Mesenchymal stem cell (in vitro differentiated cells and primary cell): Measurements from ENCODE around the gene ADAM8.
A peak's percentile ranks its signal among the peaks of the same experiment; 100 is the strongest.

Experiments
- DNase-seq: peaks from one replicate; pipeline ENCODE4 v3.0.0-alpha.2; 2013
- H2AFZ ChIP-seq: one replicate; pipeline ENCODE4 v1.6.1; 2013; ENCODE audit warnings: low read depth, mild to moderate bottlenecking, control low read depth, inconsistent platforms, low read length, moderate library complexity
- H2AK5ac ChIP-seq: 2 replicates; pipeline ENCODE4 v1.6.1; 2013; ENCODE audit warnings: low read length, moderate library complexity, mild to moderate bottlenecking, inconsistent platforms; ENCODE audit not compliant: severe bottlenecking
- H2BK120ac ChIP-seq: one replicate; pipeline ENCODE4 v1.6.1; 2013; ENCODE audit warnings: low read depth, mild to moderate bottlenecking, inconsistent platforms, low read length, moderate library complexity
- H2BK12ac ChIP-seq, 2 experiments: one replicate each; pipeline ENCODE4 v1.6.1; 2013; ENCODE audit warnings: inconsistent platforms in 2 of 2, low read length in 2 of 2, mild to moderate bottlenecking in 2 of 2, moderate library complexity in 2 of 2, control low read depth in 1 of 2
- H2BK15ac ChIP-seq: one replicate; pipeline ENCODE4 v1.6.1; 2013; ENCODE audit warnings: mild to moderate bottlenecking, low read depth, inconsistent platforms; ENCODE audit not compliant: poor library complexity, severe bottlenecking
- H2BK5ac ChIP-seq: 2 replicates; pipeline ENCODE4 v1.6.1; 2013; ENCODE audit warnings: low read depth, mild to moderate bottlenecking, low read length, control low read depth, inconsistent platforms; ENCODE audit not compliant: poor library complexity, severe bottlenecking
- H3K14ac ChIP-seq, 2 experiments: one replicate each; pipeline ENCODE4 v1.6.1; 2013; ENCODE audit warnings: inconsistent platforms in 2 of 2, low read length in 2 of 2, control low read depth in 1 of 2, mild to moderate bottlenecking in 1 of 2, moderate library complexity in 1 of 2
- H3K18ac ChIP-seq, 2 experiments: one replicate each; pipeline ENCODE4 v1.6.1; 2013; ENCODE audit warnings: inconsistent platforms in 2 of 2, low read length in 2 of 2, control low read depth in 1 of 2, low read depth in 1 of 2, mild to moderate bottlenecking in 1 of 2
- H3K23ac ChIP-seq, 2 experiments: one replicate each; pipeline ENCODE4 v1.6.1; 2013; ENCODE audit warnings: inconsistent platforms in 2 of 2, low read length in 2 of 2, mild to moderate bottlenecking in 2 of 2, moderate library complexity in 2 of 2, control low read depth in 1 of 2
- H3K27ac ChIP-seq: 2 replicates; pipeline ENCODE4 v1.5.1; 2013; ENCODE audit warnings: mild to moderate bottlenecking, moderate library complexity, low read length, control low read depth, inconsistent platforms; ENCODE audit not compliant: poor library complexity, severe bottlenecking
- H3K27me3 ChIP-seq, 2 experiments: 2 replicates each; pipeline versions ENCODE4 v1.6.1 to v1.7.0; 2013; ENCODE audit warnings: low read length in 2 of 2, mild to moderate bottlenecking in 2 of 2, moderate library complexity in 2 of 2, control low read depth in 1 of 2, inconsistent platforms in 1 of 2; ENCODE audit not compliant: control insufficient read depth in 1 of 2, insufficient read depth in 1 of 2
- H3K36me3 ChIP-seq, 2 experiments: 2 replicates each; pipeline versions ENCODE4 v1.6.1 to v1.7.0; 2013; ENCODE audit warnings: low read length in 2 of 2, control low read depth in 1 of 2, inconsistent platforms in 1 of 2, low read depth in 1 of 2, mild to moderate bottlenecking in 1 of 2; ENCODE audit not compliant: insufficient read depth in 2 of 2, control insufficient read depth in 1 of 2
- H3K4ac ChIP-seq, 2 experiments: one replicate each; pipeline ENCODE4 v1.6.1; 2013; ENCODE audit warnings: inconsistent platforms in 2 of 2, low read length in 2 of 2, mild to moderate bottlenecking in 2 of 2, moderate library complexity in 2 of 2, control low read depth in 1 of 2, low read depth in 1 of 2
- H3K4me1 ChIP-seq: 2 replicates; pipeline ENCODE4 v1.6.1; 2013; ENCODE audit warnings: low read depth, low read length, control low read depth; ENCODE audit not compliant: control insufficient read depth, insufficient read depth
- H3K4me2 ChIP-seq: 2 replicates; pipeline ENCODE4 v1.6.1; 2013; ENCODE audit warnings: low read length, mild to moderate bottlenecking, inconsistent platforms; ENCODE audit not compliant: poor library complexity, severe bottlenecking
- H3K4me3 ChIP-seq, 2 experiments: 2 replicates each; pipeline versions ENCODE4 v1.5.1 to v1.7.0; 2013; ENCODE audit warnings: low read length in 2 of 2, mild to moderate bottlenecking in 2 of 2, control low read depth in 1 of 2, low read depth in 1 of 2; ENCODE audit not compliant: insufficient read depth in 1 of 2
- H3K79me1 ChIP-seq: replicated peaks from 2 replicates; pipeline ENCODE4 v1.6.1; 2013; ENCODE audit warnings: mild to moderate bottlenecking, control low read depth, low read length, inconsistent platforms; ENCODE audit not compliant: poor library complexity, severe bottlenecking
- H3K9ac ChIP-seq: 2 replicates; pipeline ENCODE4 v1.7.0; 2013; ENCODE audit warnings: mild to moderate bottlenecking, low read length, moderate library complexity
- H3K9me3 ChIP-seq: 2 replicates; pipeline ENCODE4 v1.7.0; 2013; ENCODE audit warnings: mild to moderate bottlenecking, low read length; ENCODE audit not compliant: control insufficient read depth
- H4K8ac ChIP-seq: one replicate; pipeline ENCODE4 v1.6.1; 2013; ENCODE audit warnings: inconsistent platforms, mild to moderate bottlenecking, low read length, moderate library complexity
- H4K91ac ChIP-seq: one replicate; pipeline ENCODE4 v1.6.1; 2013; ENCODE audit warnings: mild to moderate bottlenecking, low read length, inconsistent platforms
- WGBS: methylation state at CpG from one replicate; pipeline ENCODE4 v1.1.7; 2013; ENCODE audit warnings: mixed read lengths; 5-methylcytosine and 5-hydroxymethylcytosine counted together

Gene ADAM8

GRCh38 chr10:133283931-133284330, 7.3 kb upstream of the ADAM8 start:
- Histone ChIP-seq H3K9ac (no peak overlapping the region), H3K4ac (no peak overlapping the region), H2AFZ (no peak overlapping the region), H2BK5ac (no peak overlapping the region), H2BK15ac (no peak overlapping the region), H3K18ac (no peak overlapping the region), H2BK12ac (no peak overlapping the region), H3K4me2 (no peak overlapping the region), H3K4me1 (peaks cover 16% of the 10 kb centered on the region), H2BK120ac (no peak overlapping the region), H3K27me3 (no peaks in the 10 kb centered on the region), H3K4me3 (no peak overlapping the region), H2AK5ac (no peak overlapping the region), H3K14ac (no peak overlapping the region), H4K91ac (peak overlapping the region; percentile 37), H3K27ac (no peak overlapping the region), H3K79me1 (peaks cover 24% of the 10 kb centered on the region), H3K9me3 (no peaks in the 10 kb centered on the region), H4K8ac (no peak overlapping the region), H3K23ac (no peak overlapping the region), H3K36me3 (peaks cover 86 to 92% of the 10 kb centered on the region in 2 experiments)
- WGBS = 97% methylated on average over 24 of the region's 24 CpGs
- DNase-seq = no peak

DNA sequence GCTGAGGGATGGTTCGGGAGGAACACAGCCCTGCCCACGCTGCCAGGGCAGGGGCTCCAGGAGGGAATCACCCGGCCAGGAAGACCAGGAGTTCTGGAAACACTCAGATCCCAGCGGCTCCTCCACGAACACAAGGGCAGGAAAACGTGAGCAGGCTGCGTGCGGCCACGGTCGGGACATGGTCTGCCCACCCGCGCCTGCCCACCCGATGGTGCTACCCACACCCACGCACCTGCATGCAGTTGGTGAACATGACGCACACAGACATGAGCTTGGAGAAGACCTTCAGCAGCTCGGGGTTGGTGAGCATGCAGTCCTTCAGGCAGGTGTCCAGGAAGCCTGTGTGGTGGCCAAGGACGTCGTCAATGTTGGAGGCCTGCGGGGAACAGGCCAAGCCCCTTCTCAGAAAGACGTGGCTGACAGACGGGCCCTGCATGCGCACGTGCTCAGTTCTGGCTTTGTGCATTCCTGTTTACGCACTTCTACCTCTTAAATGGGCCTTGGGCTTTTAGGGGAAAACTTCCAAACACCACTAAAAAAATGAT, 6.2 kb upstream of the ADAM8 start:
- H2BK12ac ChIP-seq = no peak overlapping the region
- H4K91ac ChIP-seq = no peak overlapping the region
- H3K14ac ChIP-seq = no peak overlapping the region
- no peaks in the 10 kb centered on the region for H3K9me3 ChIP-seq
- no peak overlapping the region for H2BK15ac ChIP-seq
- no peak overlapping the region for H3K9ac ChIP-seq
- H3K4me1 ChIP-seq = peaks cover 26% of the 10 kb centered on the region
- no peak overlapping the region for H3K4me2 ChIP-seq
- no peak overlapping the region for H2AK5ac ChIP-seq
- H3K27me3 ChIP-seq = no peaks in the 10 kb centered on the region
- peaks cover 77 to 89% of the 10 kb centered on the region in 2 experiments for H3K36me3 ChIP-seq
- no peak overlapping the region for H2BK120ac ChIP-seq
- H3K27ac ChIP-seq = no peak overlapping the region
- DNase-seq = no peak
- no peak overlapping the region for H3K4ac ChIP-seq
- H3K79me1 ChIP-seq = peaks cover 20% of the 10 kb centered on the region
- H4K8ac ChIP-seq = no peak overlapping the region
- H3K4me3 ChIP-seq = no peak overlapping the region
- no peak overlapping the region for H3K18ac ChIP-seq
- no peak overlapping the region for H2BK5ac ChIP-seq
- WGBS = 96% methylated on average over 24 of the region's 24 CpGs
- no peak overlapping the region for H2AFZ ChIP-seq
- no peak overlapping the region for H3K23ac ChIP-seq

- peaks cover 0 to 4% of the 10 kb centered on the region in 2 experiments for H3K27me3 ChIP-seq
- no peak overlapping the region for H3K27ac ChIP-seq
- H2BK15ac ChIP-seq = no peak overlapping the region
- H3K14ac ChIP-seq = no peak overlapping the region
- H3K4me1 ChIP-seq = peaks cover 38% of the 10 kb centered on the region
- H2AK5ac ChIP-seq = no peak overlapping the region
- no peak overlapping the region for H3K9ac ChIP-seq
- peak overlapping the region; percentile 40 for H4K91ac ChIP-seq
- H3K4me3 ChIP-seq = no peak overlapping the region
- no peak overlapping the region for H4K8ac ChIP-seq
- no peaks in the 10 kb centered on the region for H3K9me3 ChIP-seq
- peaks cover 77 to 82% of the 10 kb centered on the region in 2 experiments for H3K36me3 ChIP-seq
- H3K23ac ChIP-seq = no peak overlapping the region
- H3K4ac ChIP-seq = no peak overlapping the region
- no peak overlapping the region for H2AFZ ChIP-seq
- H3K4me2 ChIP-seq = no peak overlapping the region
- H2BK120ac ChIP-seq = no peak overlapping the region
- no peak overlapping the region for H2BK12ac ChIP-seq
- no peak overlapping the region for H3K18ac ChIP-seq
- 95% methylated on average over 38 of the region's 38 CpGs for WGBS
- no peak for DNase-seq
- peaks cover 22% of the 10 kb centered on the region for H3K79me1 ChIP-seq
- no peak overlapping the region for H2BK5ac ChIP-seq
Measured at GRCh38 chr10:133281628-133282372, 5.1 kb upstream of the ADAM8 start.

GRCh38 chr10:133281084-133281483, 4.4 kb upstream of the ADAM8 start:
- no peak overlapping the region for H2BK120ac ChIP-seq
- H3K18ac ChIP-seq = no peak overlapping the region
- H2AFZ ChIP-seq = no peak overlapping the region
- H3K4me2 ChIP-seq = no peak overlapping the region
- H3K36me3 ChIP-seq = peaks cover 73 to 75% of the 10 kb centered on the region in 2 experiments
- H2BK12ac ChIP-seq = no peak overlapping the region
- H3K4ac ChIP-seq = no peak overlapping the region
- H2BK15ac ChIP-seq = no peak overlapping the region
- H3K79me1 ChIP-seq = peaks cover 21% of the 10 kb centered on the region
- H3K27ac ChIP-seq = no peak overlapping the region
- no peak overlapping the region for H3K23ac ChIP-seq
- no peak overlapping the region for H4K8ac ChIP-seq
- H3K9me3 ChIP-seq = no peaks in the 10 kb centered on the region
- H2BK5ac ChIP-seq = no peak overlapping the region
- no peak overlapping the region for H2AK5ac ChIP-seq
- 95% methylated on average over 11 of the region's 15 CpGs for WGBS
- no peak overlapping the region for H3K4me3 ChIP-seq
- no peak overlapping the region for H3K14ac ChIP-seq
- H3K9ac ChIP-seq = no peak overlapping the region
- peaks cover 0 to 9% of the 10 kb centered on the region in 2 experiments for H3K27me3 ChIP-seq
- peaks cover 44% of the 10 kb centered on the region for H3K4me1 ChIP-seq
- no peak for DNase-seq
- H4K91ac ChIP-seq = no peak overlapping the region
